GM20431 (cell line): Measurements from ENCODE around the gene MGAT1.

Source experiments
- in situ Hi-C: fragments of 300-500 bp; cut with MseI, MboI; formaldehyde crosslinking; loops from one replicate; pipeline ENCODE4 v1.15.0; 2020; ENCODE audit warnings: low sequenced_read_pairs; ENCODE audit not compliant: unreplicated experiment

Gene MGAT1

DNA sequence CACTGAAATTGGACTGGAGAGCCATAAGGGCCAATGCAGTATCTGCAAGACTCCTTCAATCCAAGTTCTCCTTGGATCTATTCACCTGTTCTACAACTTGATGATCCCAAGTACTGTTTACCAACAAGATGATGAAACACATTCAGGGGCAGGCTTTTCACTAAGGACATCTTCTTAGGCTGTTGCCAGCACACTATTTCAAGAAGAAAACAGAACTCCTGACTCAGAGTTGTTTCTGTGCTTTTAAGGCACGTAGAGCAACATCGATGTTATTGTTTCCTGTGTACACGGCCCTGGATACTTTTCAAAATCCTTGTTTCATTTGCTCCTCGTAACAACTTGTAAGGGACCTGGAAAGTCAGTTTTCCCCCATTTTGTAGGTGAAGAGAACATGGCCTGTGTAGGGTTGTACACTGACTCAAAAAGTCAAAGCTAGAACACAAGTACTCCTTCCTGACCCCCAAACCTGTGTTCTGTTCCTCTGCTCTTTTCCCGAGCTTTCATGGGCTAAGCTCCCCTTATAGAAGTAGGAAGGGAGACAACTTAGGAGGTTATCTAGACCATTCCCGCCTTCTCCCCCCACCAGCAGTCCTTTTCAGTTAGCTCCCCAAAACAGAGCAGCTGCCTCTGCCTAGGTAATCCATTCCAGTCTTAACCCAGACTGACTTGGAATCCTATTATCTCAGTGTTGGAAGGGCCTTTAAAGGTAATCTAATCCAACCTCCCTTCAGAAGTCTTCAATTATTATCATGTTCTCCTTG is 5.2 kb upstream of the MGAT1 start:
- in situ Hi-C loops = no loop called here

DNA sequence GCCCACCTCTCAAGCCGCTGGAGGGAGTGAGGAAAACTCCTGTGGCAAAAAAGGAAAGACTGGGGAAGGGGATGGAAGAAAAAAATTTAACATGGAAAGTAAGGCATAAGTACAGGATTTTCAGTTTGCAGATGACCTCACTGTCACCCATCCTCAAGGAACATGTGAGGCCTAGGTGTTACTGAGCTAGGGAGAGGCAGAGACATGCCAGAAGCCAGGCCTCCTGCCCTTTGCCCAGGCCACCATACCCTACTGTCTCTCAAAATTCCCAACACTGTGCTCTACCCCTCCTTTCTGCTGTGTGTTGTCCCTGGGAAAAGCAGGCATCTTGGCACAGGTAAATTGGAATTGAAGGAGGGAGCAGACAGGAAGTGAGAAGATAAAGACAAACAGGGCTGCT is 4.4 kb upstream of the MGAT1 start:
- in situ Hi-C loops = no loop called here

DNA sequence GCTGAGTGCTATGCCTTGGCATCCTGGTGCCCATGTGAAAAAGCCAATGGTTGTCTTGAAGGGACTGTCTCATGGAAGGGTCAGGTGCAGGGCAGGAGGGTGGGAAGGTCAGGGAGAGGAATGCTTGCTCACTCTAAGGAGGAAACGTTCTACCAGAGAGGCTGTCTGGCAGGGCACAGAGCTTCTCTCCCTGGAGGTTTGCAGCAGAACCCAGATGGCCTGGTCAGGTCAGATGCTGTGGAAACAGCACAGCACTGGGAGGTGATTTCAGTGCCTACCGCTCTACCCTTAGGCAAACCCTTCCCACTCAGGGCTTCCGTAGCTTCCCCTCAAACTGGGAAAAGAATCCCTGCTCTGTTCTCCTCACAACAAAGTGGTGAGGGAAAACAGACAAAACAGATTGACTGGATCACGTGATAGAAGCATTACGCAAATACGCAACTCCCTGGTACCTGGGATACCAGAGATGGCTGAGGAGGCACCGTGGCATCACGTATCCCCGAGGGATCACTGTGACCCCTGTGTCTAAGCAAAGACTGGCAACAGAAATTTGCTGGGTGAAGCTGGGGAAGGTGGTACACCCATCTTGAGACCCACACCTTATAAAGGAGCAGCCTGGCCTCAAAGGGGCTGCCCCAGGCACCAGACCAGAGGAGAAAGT is 3.9 kb upstream of the MGAT1 start:
- in situ Hi-C loops = no loop called here

DNA sequence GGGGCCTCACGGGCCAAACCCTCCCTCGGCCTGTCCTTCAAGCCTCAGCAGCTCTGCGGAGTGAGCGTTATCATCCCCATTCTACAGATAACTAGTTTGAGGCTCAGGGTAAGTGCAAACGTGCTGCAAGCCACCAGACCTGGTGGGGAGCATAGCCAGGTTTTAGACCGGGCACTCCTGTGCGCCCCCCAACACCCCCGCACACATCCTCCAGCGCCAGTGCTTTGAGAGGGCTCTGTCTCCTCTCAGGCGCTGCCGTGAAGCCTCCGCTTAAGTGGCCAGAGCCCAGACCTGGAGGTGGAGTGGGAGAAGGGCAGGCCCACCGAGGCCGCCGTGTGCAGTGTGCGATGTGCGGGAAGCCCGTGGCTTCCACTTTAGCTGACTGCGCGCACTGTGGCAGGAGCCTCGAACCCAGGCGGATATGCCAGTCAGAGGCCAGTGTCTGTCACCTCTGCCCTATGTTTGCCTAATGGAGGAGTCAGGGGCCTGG is 1.6 kb upstream of the MGAT1 start:
- in situ Hi-C loops = no loop called here

DNA sequence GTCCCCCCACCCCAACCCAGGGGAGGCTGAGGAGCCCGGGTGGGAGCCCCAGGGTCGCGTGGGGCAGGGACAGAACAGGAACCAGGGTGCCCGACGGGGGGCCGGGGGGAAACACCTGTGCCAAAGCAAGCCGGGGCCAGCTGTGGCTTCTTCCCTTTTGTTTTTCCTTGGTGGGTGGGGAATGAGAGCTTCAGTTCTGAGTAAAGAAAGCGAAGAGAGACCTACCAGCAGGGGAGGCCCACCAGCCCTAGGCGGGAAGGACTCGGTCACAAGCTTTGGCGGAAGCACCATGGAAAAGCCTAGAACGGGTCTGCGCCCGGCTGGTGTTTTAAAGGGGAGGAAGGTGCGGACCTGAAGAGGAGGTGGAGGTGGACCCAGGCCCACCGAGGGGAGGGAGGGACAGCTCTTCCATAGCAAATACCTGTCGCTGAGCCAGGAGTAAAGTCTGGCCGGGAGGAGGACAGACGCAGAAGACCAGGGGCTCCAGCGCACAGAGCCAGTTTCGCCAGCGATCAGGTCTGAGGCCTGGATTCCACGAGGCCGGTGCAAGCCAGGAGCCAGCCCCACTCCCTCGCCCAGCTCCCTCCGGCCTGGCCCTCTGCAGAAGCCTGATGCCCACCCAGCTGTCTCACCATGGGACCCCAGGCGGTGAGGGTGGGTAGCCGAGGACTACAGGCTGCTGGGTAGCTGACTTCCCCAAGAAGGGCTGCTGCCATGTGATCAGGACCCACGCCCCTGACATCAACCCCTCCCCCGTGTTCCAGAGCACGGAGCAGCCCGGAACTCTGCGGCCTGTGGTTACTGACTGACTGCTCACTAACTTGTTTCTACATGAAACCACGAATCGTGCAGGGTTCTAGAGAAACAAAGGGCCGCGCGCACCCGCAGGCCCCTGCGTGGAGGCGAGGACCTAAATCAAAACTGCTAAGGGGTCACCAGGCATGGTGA is 849 bp upstream of the MGAT1 start:
- in situ Hi-C loops = no loop called here

DNA sequence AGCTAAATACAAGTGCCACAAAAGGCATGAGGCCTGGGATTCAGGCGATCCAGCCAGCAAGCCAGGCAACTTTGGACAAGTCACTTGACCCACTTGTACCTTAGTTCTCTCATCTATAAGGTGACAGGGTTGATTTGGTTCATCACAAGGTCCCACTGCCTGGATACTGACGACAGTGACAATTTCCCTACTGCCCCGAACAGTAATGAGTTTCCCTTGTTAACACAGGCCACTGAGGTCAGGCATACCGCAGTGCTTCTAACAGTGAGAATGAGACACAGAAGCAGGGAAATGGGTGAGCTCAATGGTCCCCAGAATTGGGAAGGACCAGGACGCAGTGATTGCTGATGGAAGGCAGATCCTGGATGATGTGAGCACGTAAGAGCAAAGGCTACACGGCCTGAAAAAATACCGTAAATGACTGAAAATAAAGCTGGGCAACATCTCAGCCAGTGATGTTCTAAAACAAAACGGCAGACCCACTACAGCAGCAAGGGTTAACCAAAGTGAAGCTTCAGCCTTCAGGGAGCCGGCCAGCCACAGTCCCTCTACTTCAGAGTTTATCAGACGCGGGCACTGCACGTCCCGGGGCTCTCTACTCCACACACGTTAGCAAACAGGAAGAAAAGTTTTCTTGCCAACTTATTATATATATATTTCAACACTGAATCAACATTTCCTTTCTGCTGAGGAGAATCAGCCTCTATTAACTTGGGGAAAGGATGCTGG is 846 bp downstream of the MGAT1 start:
- in situ Hi-C loops = no loop called here

DNA sequence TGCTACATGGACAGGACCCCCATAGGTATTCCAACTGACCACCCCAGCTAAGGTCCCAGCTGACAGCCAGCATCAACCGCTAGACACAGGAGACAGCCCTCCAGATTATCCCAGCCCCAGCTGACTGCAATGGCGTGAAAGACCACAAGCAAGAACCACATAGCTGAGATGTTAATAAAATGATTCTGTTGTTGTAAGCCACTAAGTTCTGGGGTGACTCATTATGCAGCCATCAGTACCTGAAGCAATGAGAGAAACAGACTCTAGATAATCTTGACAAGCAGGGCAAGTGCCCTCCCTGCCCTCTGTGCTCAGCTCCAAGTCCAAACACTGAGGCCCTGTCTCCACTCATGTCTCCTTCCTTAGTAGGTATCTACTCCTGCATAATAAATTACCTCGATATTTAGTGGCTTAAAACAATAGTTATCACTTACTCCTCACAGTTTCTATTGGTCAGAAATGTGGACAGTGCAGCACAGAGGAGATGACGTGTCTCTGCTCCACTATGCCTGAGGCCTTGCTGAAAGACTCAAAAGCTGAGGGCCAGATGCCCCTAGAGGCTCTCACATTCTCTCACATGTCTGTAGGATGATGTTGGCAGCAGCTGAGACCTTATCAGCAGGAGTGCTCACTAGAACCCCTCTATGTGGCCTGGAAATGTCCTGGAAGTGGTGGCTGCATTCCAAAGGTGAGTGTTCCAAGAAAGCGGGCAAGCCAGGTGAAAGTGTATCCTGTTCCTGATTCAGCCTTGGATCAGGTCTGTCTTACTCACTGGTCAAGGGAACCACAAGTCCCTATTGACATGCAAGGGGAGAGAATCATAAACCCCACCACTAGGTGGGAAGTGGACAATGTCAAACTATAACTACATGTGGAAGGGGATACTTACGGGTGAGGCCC is 2.5 kb downstream of the MGAT1 start:
- in situ Hi-C loops = no loop called here

DNA sequence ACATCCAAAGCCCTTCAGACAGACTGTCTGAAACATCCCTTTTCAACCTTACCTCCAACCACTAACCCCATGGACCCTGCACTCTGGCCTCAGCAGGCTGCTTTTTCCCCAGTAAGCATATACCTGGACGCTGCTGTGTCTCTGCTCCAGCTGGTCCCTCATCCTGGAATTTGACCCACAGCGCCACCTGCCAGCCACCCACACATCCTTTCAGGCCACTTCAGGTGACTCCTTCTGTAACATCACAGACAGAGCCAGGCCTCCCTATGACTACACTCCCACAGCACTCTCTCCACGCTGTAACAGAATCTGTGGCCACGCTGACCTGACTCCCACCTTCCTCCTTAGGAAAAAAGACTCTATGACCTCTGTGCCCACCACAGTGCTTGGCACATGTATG is 3.4 kb downstream of the MGAT1 start:
- in situ Hi-C loops = no loop called here

DNA sequence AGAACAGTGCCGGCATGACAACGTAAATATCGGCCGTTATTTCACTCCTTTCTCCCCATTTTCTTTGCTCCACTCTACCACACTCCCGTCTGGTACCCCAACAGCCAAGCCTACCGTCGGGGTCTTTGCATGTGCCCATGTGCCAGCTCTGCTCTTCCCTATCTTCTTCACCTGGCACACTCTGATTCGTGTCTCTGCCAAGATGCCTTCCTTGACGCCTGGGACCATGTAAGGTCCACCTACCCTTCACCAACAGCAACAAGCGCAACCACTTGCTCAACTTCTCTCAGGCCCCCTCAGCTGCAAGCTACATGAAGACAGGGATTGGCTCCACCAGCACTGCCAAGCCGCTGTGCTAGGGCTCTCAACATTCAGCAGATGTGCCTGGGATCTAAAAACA is 4.4 kb downstream of the MGAT1 start:
- in situ Hi-C loops = no loop called here

DNA sequence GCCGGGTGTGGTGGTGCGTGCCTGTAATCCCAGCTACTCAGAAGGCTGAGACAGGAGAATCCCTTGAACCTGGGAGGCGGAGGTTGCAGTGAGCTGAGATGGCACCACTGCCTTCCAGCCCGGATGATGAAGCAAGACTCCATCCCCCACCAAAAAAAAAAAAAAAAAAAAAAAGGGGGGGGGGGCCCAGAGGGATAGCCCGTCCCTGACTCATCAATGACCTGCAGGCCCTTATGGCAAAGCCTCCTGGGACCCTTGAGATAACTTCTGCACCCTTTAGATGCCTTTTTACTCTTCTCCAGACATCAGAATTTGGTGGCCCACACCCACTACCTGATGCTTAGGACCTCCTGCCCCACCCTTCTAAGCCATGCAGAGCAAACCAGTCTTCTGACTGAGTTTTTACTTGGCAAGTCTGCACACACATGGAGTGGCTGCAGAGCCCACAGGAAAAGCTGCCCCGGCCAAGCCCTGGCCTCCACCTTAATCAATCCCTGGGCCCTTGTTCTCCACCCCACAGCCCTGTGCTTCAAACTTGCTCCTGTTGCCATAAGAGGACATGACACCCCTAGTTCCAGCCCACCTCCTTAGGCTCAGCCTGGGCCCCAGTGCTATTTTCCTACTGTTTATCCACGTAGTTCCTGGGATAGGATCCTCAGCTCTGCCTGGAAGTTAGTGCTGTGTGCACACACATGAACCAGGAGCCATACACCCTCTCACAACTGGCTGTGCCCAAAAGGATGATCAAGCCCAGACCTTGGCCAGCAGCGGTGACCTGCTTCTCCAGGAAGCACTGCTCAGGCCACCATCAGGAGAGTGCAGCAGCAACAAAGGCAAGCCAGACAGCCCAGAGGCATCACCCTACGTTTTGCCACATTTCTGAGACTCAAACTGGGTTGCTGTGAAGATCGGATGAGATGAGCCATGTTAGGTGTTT is 5.1 kb downstream of the MGAT1 start:
- in situ Hi-C loops = no loop called here

DNA sequence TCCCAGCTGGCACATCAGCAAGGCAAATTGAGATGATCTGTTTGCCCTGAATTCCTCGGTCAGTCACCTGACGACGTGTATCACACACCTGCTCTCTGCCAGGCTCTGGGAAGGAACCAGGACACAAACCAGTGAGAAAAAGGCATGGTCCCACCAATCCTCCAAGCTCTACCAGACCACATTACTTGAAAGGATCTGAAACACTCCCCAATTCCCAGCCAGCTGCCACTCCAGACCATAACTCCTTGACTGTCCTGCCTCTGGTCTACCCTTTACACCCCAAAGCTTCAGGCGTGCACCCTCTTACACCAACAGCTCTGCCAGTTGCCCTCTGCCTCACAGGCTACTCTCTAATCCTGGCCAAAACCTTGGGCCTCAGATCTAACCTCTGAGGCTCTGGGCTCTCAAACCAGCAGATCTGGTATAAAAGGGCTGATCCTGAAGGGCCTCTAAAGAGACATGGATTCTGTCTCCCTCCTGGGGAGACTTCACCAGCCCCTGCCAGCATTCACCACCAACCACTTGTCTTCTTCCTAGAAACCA is 6.8 kb downstream of the MGAT1 start:
- in situ Hi-C loops = no loop called here

DNA sequence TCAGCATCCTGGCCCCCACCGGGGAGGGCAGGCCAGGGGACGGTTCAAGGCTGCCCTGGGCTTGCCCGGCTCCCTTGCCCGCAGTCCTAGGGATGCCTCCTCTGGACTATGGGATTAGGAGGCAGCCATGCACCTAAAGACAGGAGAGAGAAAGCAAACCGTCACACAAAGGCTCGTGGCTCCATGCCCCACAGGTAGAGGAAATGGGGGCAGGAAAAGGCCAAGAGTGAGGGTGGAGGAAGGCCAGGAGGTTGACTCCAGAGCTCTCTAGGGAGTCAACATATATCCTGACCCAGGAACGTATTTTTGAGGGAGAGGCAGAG is 9.7 kb downstream of the MGAT1 start:
- in situ Hi-C loops = no loop called here

DNA sequence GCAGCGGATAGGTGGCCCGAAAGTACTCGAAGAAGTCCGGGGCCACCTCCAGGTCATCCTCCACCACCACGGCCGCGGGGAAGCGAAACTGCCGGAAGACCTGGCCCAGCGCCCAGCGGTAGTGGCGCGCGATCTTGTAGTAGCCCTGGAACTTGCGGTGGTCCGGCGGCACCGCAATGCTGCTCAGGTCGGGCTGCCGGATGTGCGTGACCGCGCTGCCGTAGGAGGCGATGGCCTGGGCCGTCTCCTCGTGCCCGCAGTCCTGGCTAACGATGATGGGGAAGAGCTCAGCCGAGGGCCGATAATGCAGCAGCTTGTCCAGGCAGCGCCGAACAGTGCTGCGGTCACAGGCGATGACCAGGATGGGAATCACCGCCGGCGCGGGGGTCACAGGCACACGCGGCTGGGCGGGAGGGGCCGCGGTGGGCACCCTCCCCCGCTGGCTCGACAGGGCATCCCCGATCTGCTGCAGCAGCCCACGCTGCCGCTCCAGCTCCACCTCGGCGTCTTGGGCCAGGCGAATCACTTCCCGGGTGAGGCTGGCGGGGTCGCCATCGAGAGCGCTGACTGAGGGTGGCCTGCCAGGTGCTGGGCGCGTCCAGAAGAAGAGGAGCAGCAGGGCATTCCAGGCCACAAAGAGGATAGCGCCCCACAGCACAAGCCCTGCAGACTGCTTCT is 10.2 kb downstream of the MGAT1 start:
- in situ Hi-C loops = no loop called here

DNA sequence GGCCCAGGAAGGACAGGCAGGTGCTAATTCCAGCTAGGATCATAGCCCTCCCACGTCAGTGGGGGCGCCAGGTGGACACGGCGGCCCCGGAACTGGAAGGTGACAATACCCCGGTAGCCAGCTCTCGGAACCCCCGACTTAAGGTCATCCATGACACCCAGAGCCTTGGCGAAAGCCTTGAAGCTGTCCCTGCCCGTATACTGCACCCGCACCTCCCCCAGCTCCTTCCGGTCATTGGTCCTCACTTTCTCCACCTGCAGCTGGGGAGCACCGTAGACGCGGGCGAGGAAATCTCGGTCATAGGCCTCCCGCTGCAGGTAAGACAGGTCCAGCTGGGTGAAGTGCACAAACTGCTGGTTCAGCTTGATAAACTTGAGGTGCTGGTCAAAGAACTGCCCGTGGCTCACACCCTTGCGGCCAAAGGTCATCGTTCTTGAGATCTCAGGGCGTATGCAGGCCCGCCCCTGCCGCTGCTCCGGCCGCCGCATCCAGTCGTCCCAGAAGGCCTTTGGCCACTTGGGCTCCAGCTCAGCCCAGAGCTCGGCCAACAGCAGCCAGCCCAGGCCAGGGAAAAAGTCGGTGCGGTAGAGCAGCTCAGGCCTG is 10.9 kb downstream of the MGAT1 start:
- in situ Hi-C loops = no loop called here

DNA sequence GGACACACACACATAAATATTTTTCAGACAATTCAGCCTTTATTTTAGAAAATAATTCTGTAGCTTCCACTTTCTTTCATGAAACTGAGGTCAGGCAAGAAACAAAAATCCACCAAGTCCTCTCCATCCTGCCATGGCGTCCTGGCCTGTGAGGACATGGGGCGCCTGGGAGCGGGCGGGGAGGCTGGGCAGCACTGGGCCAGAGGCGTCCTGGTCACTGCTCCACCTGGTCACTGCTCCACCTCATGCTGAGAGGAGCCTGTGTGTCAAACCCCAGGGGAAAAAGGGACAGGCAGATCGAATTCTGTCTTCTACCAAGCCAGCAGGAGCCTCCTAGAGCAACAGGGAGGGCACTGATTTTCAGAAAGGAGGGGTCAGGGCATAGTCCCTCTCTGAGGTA is 12.1 kb downstream of the MGAT1 start:
- in situ Hi-C loops = no loop called here

DNA sequence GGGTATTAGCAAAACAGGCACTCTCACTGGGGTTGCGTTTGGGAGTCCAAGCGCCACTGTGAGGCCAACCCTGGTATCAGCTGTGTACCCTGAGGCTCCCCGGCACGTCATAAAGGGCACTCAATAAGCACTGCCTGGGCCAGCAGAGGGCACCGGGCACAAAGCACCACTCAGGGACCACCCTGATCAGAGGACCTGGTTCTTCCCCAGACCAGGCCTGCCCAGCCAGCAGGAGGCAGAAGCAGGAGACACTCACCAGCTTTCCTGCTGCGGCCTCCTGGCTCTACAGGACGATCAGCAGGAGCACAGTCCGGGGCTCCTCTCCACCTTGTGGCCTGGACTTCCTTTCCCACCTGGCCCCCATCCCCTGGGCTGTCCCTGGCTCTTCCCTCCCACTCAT is 12.6 kb downstream of the MGAT1 start:
- in situ Hi-C loops = no loop called here
